A549 (cell line): ENCODE measurements around the gene CLDN6. TPM values are rescaled to one million over a fixed set of nuclear protein-coding genes. Genes with fewer than 3 reads are reported as not detected.
A peak's percentile ranks its signal among the peaks of the same experiment; 100 is the strongest.

ENCODE experiments used
- ATAC-seq, 2 experiments: fragments of 200-7000 bp in 1 of 2; fragments of >200 bp in 1 of 2; cut with Nextera tagmentation in 1 of 2; cut with Tn5 transposase in 1 of 2; 3 replicates each; pipeline versions ENCODE4 v1.8.0 to v1.9.1; 2018 to 2020; ENCODE audit warnings: mild to moderate bottlenecking in 1 of 2, moderate library complexity in 1 of 2
- CTCF ChIA-PET: fragments of 300-600 bp; sonication (Branson Sonifier 250); formaldehyde crosslinking; extraction: SDS; loops from one replicate; lab custom pipeline; 2021; ENCODE audit warnings: antibody characterized with exemption, inconsistent platforms; lab: Yijun Ruan, JAX
- POLR2A ChIA-PET: fragments of 350-600 bp; formaldehyde crosslinking; extraction: SDS; loops from one replicate; lab custom pipeline; 2021; ENCODE audit warnings: antibody characterized with exemption, inconsistent platforms; lab: Yijun Ruan, JAX
- DNase-seq, 2 experiments: peaks; one replicate each; pipeline versions ENCODE4 v3.0.0 to v3.0.0-alpha.2; 2011 to 2016; ENCODE audit warnings: low read depth in 1 of 2, low spot score in 1 of 2
- FAIRE-seq: peaks from 2 replicates; lab custom pipeline; 2011; peaks lifted over from hg19 to GRCh38; lab: Jason Lieb, UNC
- H3K27ac ChIP-seq, 2 experiments: fragments of >200 bp; sonication (Bioruptor Twin); formaldehyde crosslinking; 3 replicates each; pipeline ENCODE4 v1.5.1; 2016 to 2017
- H3K4me1 ChIP-seq: fragments of >200 bp; sonication (Bioruptor Twin); formaldehyde crosslinking; 3 replicates; pipeline ENCODE4 v1.6.1; 2016
- H3K4me2 ChIP-seq: fragments of >200 bp; sonication (Bioruptor Twin); formaldehyde crosslinking; 3 replicates; pipeline ENCODE4 v1.6.1; 2016
- H3K4me3 ChIP-seq: fragments of >200 bp; sonication (Bioruptor Twin); formaldehyde crosslinking; 3 replicates; pipeline ENCODE4 v1.5.1; 2016
- H3K9me3 ChIP-seq: fragments of >200 bp; sonication (Bioruptor Twin); formaldehyde crosslinking; 3 replicates; pipeline ENCODE4 v1.6.1; 2016
- CEBPB ChIP-seq, 2 experiments: fragments of >200 bp in 1 of 2; sonication (Bioruptor Twin) in 1 of 2; formaldehyde crosslinking in 1 of 2; IDR thresholded peaks; 2 replicates each; pipeline ENCODE4 v1.6.1; 2012 to 2016
- E2F6 ChIP-seq: IDR thresholded peaks from 2 replicates; pipeline ENCODE4 v1.6.1; 2012; ENCODE audit warnings: low read depth, borderline replicate concordance
- EHMT2 ChIP-seq: fragments of 200-600 bp; sonication (generic); IDR thresholded peaks from 2 replicates; pipeline ENCODE4 v1.6.1; 2016; ENCODE audit warnings: antibody characterized with exemption, low read depth, mild to moderate bottlenecking, moderate library complexity
- EP300 ChIP-seq, 2 experiments: fragments of >200 bp; sonication (Bioruptor Twin); formaldehyde crosslinking; IDR thresholded peaks; 2 replicates in 1 of 2; 3 replicates in 1 of 2; pipeline ENCODE4 v1.6.1; 2016 to 2017
- FOSL2 ChIP-seq, 2 experiments: fragments of 450-650 bp in 1 of 2; fragments of >200 bp in 1 of 2; sonication (Bioruptor Twin) in 1 of 2; formaldehyde crosslinking; IDR thresholded peaks; 2 replicates each; pipeline versions ENCODE4 v1.5.0 to v1.6.1; 2016 to 2020; ENCODE audit warnings: mild to moderate bottlenecking in 1 of 2, moderate library complexity in 1 of 2
- FOXS1 ChIP-seq: fragments of 250-450 bp; sonication (Bioruptor Pico); IDR thresholded peaks from 2 replicates; pipeline ENCODE4 v1.5.0; 2020; ENCODE audit warnings: mild to moderate bottlenecking, moderate library complexity
- GATA3 ChIP-seq: IDR thresholded peaks from 2 replicates; pipeline ENCODE4 v1.6.1; 2012; ENCODE audit warnings: borderline replicate concordance
- HES2 ChIP-seq: fragments of >200 bp; sonication (Bioruptor Twin); formaldehyde crosslinking; IDR thresholded peaks from 2 replicates; pipeline ENCODE4 v1.6.1; 2016
- HOXA7 ChIP-seq: fragments of 250-450 bp; sonication (Bioruptor Pico); IDR thresholded peaks from 2 replicates; pipeline ENCODE4 v1.5.0; 2020; ENCODE audit warnings: mild to moderate bottlenecking, moderate library complexity
- JUN ChIP-seq, 2 experiments: fragments of >200 bp; sonication (Bioruptor Twin); formaldehyde crosslinking; IDR thresholded peaks; 2 replicates in 1 of 2; 3 replicates in 1 of 2; pipeline ENCODE4 v1.6.1; 2016 to 2017
- JUNB ChIP-seq: fragments of >200 bp; sonication (Bioruptor Twin); formaldehyde crosslinking; IDR thresholded peaks from 2 replicates; pipeline ENCODE4 v1.6.1; 2016
- MAFK ChIP-seq: fragments of 450-650 bp; IDR thresholded peaks from 2 replicates; pipeline ENCODE4 v1.6.1; 2014; ENCODE audit not compliant: partially characterized antibody
- MAZ ChIP-seq: fragments of 150-350 bp; IDR thresholded peaks from 2 replicates; pipeline ENCODE4 v1.6.1; 2014; ENCODE audit warnings: antibody characterized with exemption, low read depth, low read length, borderline replicate concordance
- NFE2L2 ChIP-seq: fragments of 150-350 bp; conservative IDR thresholded peaks from 2 replicates; pipeline ENCODE4 v1.6.1; 2014; ENCODE audit warnings: low read length
- NPAS2 ChIP-seq: fragments of 250-450 bp; sonication (Bioruptor Pico); IDR thresholded peaks from 2 replicates; pipeline ENCODE4 v1.8.0; 2022; ENCODE audit warnings: mild to moderate bottlenecking, moderate library complexity, borderline replicate concordance
- NR3C1 ChIP-seq: fragments of >200 bp; sonication (Bioruptor Twin); formaldehyde crosslinking; IDR thresholded peaks from 3 replicates; pipeline ENCODE4 v1.6.1; 2017
- RARB ChIP-seq: fragments of 250-450 bp; sonication (Bioruptor Pico); IDR thresholded peaks from 2 replicates; pipeline ENCODE4 v1.8.0; 2021; ENCODE audit warnings: mild to moderate bottlenecking, moderate library complexity
- REST ChIP-seq: fragments of 200-600 bp; sonication (generic); IDR thresholded peaks from 2 replicates; pipeline ENCODE4 v1.6.1; 2016; ENCODE audit warnings: antibody characterized with exemption, mild to moderate bottlenecking, moderate library complexity
- RNF2 ChIP-seq: fragments of 200-600 bp; sonication (generic); IDR thresholded peaks from 2 replicates; pipeline ENCODE4 v1.6.1; 2016; ENCODE audit warnings: low read depth, mild to moderate bottlenecking, antibody characterized with exemption, moderate library complexity, borderline replicate concordance
- TP53 ChIP-seq: fragments of 250-450 bp; sonication (Bioruptor Pico); IDR thresholded peaks from 2 replicates; pipeline ENCODE4 v1.5.0; 2021; ENCODE audit warnings: mild to moderate bottlenecking, moderate library complexity
- USF2 ChIP-seq: fragments of 450-650 bp; IDR thresholded peaks from 2 replicates; pipeline ENCODE4 v1.6.1; 2014; ENCODE audit warnings: antibody characterized with exemption
- ZC3H11A ChIP-seq: fragments of 450-650 bp; IDR thresholded peaks from 2 replicates; pipeline ENCODE4 v1.6.1; 2014; ENCODE audit warnings: antibody characterized with exemption, mild to moderate bottlenecking
- ZFP36 ChIP-seq: fragments of 450-650 bp; IDR thresholded peaks from 2 replicates; pipeline ENCODE4 v1.6.1; 2014; ENCODE audit warnings: borderline replicate concordance; ENCODE audit not compliant: partially characterized antibody
- WGBS: methylation state at CpG from one replicate; pipeline ENCODE4 v1.1.6; 2017; ENCODE audit errors: missing lambda C conversion rate; 5-methylcytosine and 5-hydroxymethylcytosine counted together
- polyA plus RNA-seq, 4 experiments: library from polyadenylated mRNA; depleted of rRNA in 3 of 4; stranded (reverse); fragments of >200 nt; fragmentation: RNase III in 1 of 4; extraction: RNeasy Plus Mini Kit Qiagen cat#74134 plus additional on column Dnase treatment in 1 of 4; gene quantifications; 2 replicates in 3 of 4; 3 replicates in 1 of 4; pipeline ENCODE4 v1.2.3, GENCODE V29; 2011 to 2017
- TF ChIP-seq, protein P1 (sequence below): fragments of 250-450 bp; sonication (Bioruptor Pico); IDR thresholded peaks from 2 replicates; pipeline ENCODE4 v1.5.0; 2020; ENCODE audit warnings: low read depth, mild to moderate bottlenecking, moderate library complexity
- TF ChIP-seq, protein P2 (sequence below): fragments of 150-350 bp; IDR thresholded peaks from 2 replicates; pipeline ENCODE4 v1.6.1; 2014; ENCODE audit warnings: low read depth, mild to moderate bottlenecking, low read length
- TF ChIP-seq, protein P3 (sequence below): fragments of >200 bp; sonication (Bioruptor Twin); formaldehyde crosslinking; IDR thresholded peaks from 3 replicates; pipeline ENCODE4 v1.5.1; 2016
- TF ChIP-seq, protein P4 (sequence below): IDR thresholded peaks from 2 replicates; pipeline ENCODE4 v1.6.1; 2012

CLDN6 gene
- polyA plus RNA-seq, 2 of the 4 experiments (the other 2 are of a cell fraction) = 0.25 TPM; not detected in 1

GRCh38 chr16:3020604-3021448 lies 2.8 kb upstream of the CLDN6 start:
- ATAC-seq (peak; percentile 9 to 46), DNase-seq (peak; percentile 81 to 93), FAIRE-seq (no peak)
- POLR2A ChIA-PET = interaction anchor here (0.6 to 6.2 kb wide), 19 partner anchors 8 to 1561 kb away, joined by 3 to 107 read pairs (median 5); partner anchors contain the start of genes PAQR4 and PKMYT1
- H3K27ac ChIP-seq = peak overlapping the region; percentile 98 to 100
- CTCF ChIA-PET = interaction anchor here (0.8 to 6.6 kb wide), 12 partner anchors 9 to 182 kb away, joined by 3 to 112 read pairs (median 4); no protein-coding TSS in a partner anchor
- peak overlapping the region; percentile 89 for H3K4me2 ChIP-seq
- peaks cover 24% of the 10 kb centered on the region for H3K4me1 ChIP-seq
- peak overlapping the region; percentile 93 for H3K4me3 ChIP-seq
- no peaks in the 10 kb centered on the region for H3K9me3 ChIP-seq
- 0% methylated on average over 16 of the region's 57 CpGs for WGBS
- TF ChIP-seq USF2 (peak; percentile 44; the same call in 1 of the 2 replicates), NPAS2 (CRISPR knock-in tag) (no peak), HES2 (no peak), ZFP36 (no peak), ZC3H11A (no peak), MAZ (0 out of 2 replicates have a peak, but pooled peaks have one; percentile 73), GATA3 (peak; percentile 87), HOXA7 (CRISPR knock-in tag) (peak; percentile 92; the same call in 1 of the 2 replicates), E2F6 (peak; percentile 79), FOSL2 (IDR thresholded peaks at IDR 0.05) (peak; percentile 98), FOSL2 (CRISPR knock-in tag; IDR thresholded peaks at IDR 0.05) (peak; percentile 99), RARB (peak; percentile 63), JUNB (peak; percentile 95), EP300 (IDR thresholded peaks at IDR 0.05) (peak; percentile 60 to 80; a peak in 3 of 5 replicates), MAFK (no peak), CEBPB (IDR thresholded peaks at IDR 0.05) (0 out of 4 replicates have a peak, but pooled peaks of 1 of the 2 experiments have one; percentile 29), TP53 (CRISPR knock-in tag) (peak; percentile 95), JUN (IDR thresholded peaks at IDR 0.05) (peak; percentile 88 to 90; a peak in 4 of 5 replicates), NR3C1 (no peak), RNF2 (no peak), NFE2L2 (no peak), FOXS1 (CRISPR knock-in tag) (no peak), EHMT2 (no peak), REST (0 out of 2 replicates have a peak, but pooled peaks have one; percentile 16)
- TF ChIP-seq, protein P1, sequence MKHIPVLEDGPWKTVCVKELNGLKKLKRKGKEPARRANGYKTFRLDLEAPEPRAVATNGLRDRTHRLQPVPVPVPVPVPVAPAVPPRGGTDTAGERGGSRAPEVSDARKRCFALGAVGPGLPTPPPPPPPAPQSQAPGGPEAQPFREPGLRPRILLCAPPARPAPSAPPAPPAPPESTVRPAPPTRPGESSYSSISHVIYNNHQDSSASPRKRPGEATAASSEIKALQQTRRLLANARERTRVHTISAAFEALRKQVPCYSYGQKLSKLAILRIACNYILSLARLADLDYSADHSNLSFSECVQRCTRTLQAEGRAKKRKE (CRISPR knock-in tag) = peak; percentile 70; the same call in 1 of the 2 replicates
- TF ChIP-seq, protein P2, sequence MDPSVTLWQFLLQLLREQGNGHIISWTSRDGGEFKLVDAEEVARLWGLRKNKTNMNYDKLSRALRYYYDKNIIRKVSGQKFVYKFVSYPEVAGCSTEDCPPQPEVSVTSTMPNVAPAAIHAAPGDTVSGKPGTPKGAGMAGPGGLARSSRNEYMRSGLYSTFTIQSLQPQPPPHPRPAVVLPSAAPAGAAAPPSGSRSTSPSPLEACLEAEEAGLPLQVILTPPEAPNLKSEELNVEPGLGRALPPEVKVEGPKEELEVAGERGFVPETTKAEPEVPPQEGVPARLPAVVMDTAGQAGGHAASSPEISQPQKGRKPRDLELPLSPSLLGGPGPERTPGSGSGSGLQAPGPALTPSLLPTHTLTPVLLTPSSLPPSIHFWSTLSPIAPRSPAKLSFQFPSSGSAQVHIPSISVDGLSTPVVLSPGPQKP = no peak
- TF ChIP-seq, protein P3, sequence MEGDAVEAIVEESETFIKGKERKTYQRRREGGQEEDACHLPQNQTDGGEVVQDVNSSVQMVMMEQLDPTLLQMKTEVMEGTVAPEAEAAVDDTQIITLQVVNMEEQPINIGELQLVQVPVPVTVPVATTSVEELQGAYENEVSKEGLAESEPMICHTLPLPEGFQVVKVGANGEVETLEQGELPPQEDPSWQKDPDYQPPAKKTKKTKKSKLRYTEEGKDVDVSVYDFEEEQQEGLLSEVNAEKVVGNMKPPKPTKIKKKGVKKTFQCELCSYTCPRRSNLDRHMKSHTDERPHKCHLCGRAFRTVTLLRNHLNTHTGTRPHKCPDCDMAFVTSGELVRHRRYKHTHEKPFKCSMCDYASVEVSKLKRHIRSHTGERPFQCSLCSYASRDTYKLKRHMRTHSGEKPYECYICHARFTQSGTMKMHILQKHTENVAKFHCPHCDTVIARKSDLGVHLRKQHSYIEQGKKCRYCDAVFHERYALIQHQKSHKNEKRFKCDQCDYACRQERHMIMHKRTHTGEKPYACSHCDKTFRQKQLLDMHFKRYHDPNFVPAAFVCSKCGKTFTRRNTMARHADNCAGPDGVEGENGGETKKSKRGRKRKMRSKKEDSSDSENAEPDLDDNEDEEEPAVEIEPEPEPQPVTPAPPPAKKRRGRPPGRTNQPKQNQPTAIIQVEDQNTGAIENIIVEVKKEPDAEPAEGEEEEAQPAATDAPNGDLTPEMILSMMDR = no peak
- TF ChIP-seq, protein P4, sequence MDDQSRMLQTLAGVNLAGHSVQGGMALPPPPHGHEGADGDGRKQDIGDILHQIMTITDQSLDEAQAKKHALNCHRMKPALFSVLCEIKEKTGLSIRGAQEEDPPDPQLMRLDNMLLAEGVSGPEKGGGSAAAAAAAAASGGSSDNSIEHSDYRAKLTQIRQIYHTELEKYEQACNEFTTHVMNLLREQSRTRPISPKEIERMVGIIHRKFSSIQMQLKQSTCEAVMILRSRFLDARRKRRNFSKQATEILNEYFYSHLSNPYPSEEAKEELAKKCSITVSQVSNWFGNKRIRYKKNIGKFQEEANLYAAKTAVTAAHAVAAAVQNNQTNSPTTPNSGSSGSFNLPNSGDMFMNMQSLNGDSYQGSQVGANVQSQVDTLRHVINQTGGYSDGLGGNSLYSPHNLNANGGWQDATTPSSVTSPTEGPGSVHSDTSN = peak; percentile 80
